HepG2 (cell line): Measurements from ENCODE around the gene CPXM2. TPM values are rescaled to one million over a fixed set of nuclear protein-coding genes. Genes with fewer than 3 reads are reported as not detected.

ENCODE experiments used
- ATAC-seq: fragments of 200-7000 bp; cut with Tn5 transposase; 3 replicates; pipeline ENCODE4 v1.9.1; 2020; ENCODE audit warnings: mild to moderate bottlenecking, moderate library complexity
- BruUV-seq: library from RNA; stranded (reverse); fragments of 400-500 nt; replicated peaks from 2 replicates; lab custom pipeline; 2021; lab: Mats Ljungman, UMichigan
- CTCF ChIA-PET: fragments of 300-600 bp; formaldehyde crosslinking; extraction: SDS; loops from one replicate; lab custom pipeline; 2021; ENCODE audit warnings: low total read pairs, inconsistent platforms, low intra/inter-chr PET ratio; lab: Yijun Ruan, JAX
- POLR2A ChIA-PET: fragments of 350-600 bp; sonication (Branson Sonifier 250); formaldehyde crosslinking; loops from one replicate; lab custom pipeline; 2020; ENCODE audit warnings: antibody characterized with exemption, inconsistent platforms; lab: Yijun Ruan, JAX
- DNase-seq: peaks from one replicate; pipeline ENCODE4 v3.0.0-alpha.2; 2015; ENCODE audit warnings: low spot score
- FAIRE-seq: peaks from 3 replicates; lab custom pipeline; 2011; peaks lifted over from hg19 to GRCh38; lab: Jason Lieb, UNC
- H2AFZ ChIP-seq: one replicate; pipeline ENCODE4 v1.6.1; 2011; ENCODE audit warnings: low read length, inconsistent platforms
- H3K27ac ChIP-seq: fragments of 300-600 bp; 3 replicates; pipeline ENCODE4 v1.8.0; 2011; ENCODE audit warnings: mixed run types, mild to moderate bottlenecking, mixed read lengths, low read length, inconsistent platforms; ENCODE audit not compliant: insufficient read depth; ENCODE audit errors: extremely low read length
- H3K27me3 ChIP-seq, 2 experiments: fragments of 200-600 bp in 1 of 2; 2 replicates in 1 of 2; 3 replicates in 1 of 2; pipeline versions ENCODE4 v1.6.0 to v1.8.0; 2011; ENCODE audit warnings: low read length in 2 of 2, mild to moderate bottlenecking in 2 of 2, moderate library complexity in 2 of 2, inconsistent platforms in 1 of 2; ENCODE audit not compliant: insufficient read depth in 2 of 2, control insufficient read depth in 1 of 2
- H3K36me3 ChIP-seq, 2 experiments: fragments of 200-600 bp in 1 of 2; replicated peaks in 1 of 2; 2 replicates in 1 of 2; 3 replicates in 1 of 2; pipeline versions ENCODE4 v1.5.1 to v1.8.0; 2011; ENCODE audit warnings: low read length in 2 of 2, inconsistent platforms in 1 of 2; ENCODE audit not compliant: insufficient read depth in 2 of 2, control insufficient read depth in 1 of 2
- H3K4me1 ChIP-seq: 2 replicates; pipeline ENCODE4 v1.5.1; 2012; ENCODE audit warnings: low read length, inconsistent platforms; ENCODE audit not compliant: insufficient read depth
- H3K4me2 ChIP-seq: 2 replicates; pipeline ENCODE4 v1.6.0; 2011; ENCODE audit warnings: low read depth, low read length, inconsistent platforms
- H3K4me3 ChIP-seq, 3 experiments: fragments of 200-600 bp in 1 of 3; sonication (generic), shearing (Covaris generic) in 1 of 3; replicated peaks in 1 of 3; 2 replicates each; pipeline ENCODE4 v1.5.1; 2011 to 2016; ENCODE audit warnings: low read length in 3 of 3, inconsistent platforms in 2 of 3, low read depth in 2 of 3, mild to moderate bottlenecking in 2 of 3, control low read depth in 1 of 3, mixed read lengths in 1 of 3; ENCODE audit not compliant: insufficient read depth in 1 of 3
- H3K79me2 ChIP-seq: one replicate; pipeline ENCODE4 v1.6.1; 2011; ENCODE audit warnings: low read length, inconsistent platforms; ENCODE audit not compliant: insufficient read depth
- H3K9ac ChIP-seq: 2 replicates; pipeline ENCODE4 v1.6.0; 2011; ENCODE audit warnings: mild to moderate bottlenecking, low read depth, low read length, inconsistent platforms; ENCODE audit not compliant: insufficient read depth
- H3K9me3 ChIP-seq: 2 replicates; pipeline ENCODE4 v1.5.1; 2012; ENCODE audit warnings: mild to moderate bottlenecking, low read length
- H4K20me1 ChIP-seq: 2 replicates; pipeline ENCODE4 v1.6.0; 2011; ENCODE audit warnings: inconsistent platforms, mild to moderate bottlenecking, low read length, moderate library complexity; ENCODE audit not compliant: insufficient read depth
- FOXA1 ChIP-seq, 2 experiments: fragments of 450-650 bp in 1 of 2; sonication (generic) in 1 of 2; formaldehyde crosslinking in 1 of 2; IDR thresholded peaks; 2 replicates each; pipeline versions ENCODE4 v1.4.0 to v1.6.1; 2016 to 2020; ENCODE audit warnings: missing genetic modification reagents in 1 of 2
- ZBTB39 ChIP-seq: sonication (generic); formaldehyde crosslinking; IDR thresholded peaks from 2 replicates; pipeline ENCODE4 v1.5.0; 2020; ENCODE audit warnings: missing genetic modification reagents
- ZNF674 ChIP-seq: sonication (generic); formaldehyde crosslinking; IDR thresholded peaks from 2 replicates; pipeline ENCODE4 v1.5.0; 2020; ENCODE audit warnings: low read depth, mild to moderate bottlenecking, missing genetic modification reagents
- WGBS: methylation state at CpG from one replicate; pipeline ENCODE4 v1.1.6; 2017; ENCODE audit warnings: low lambda C conversion rate; 5-methylcytosine and 5-hydroxymethylcytosine counted together
- in situ Hi-C: cut with HindIII; loops from 2 replicates; pipeline ENCODE4 v1.10.0; 2017; ENCODE audit warnings: low pct_unique_long_range_greater_than_20kb; ENCODE audit not compliant: extremely low pct_ligation_motif_present
- intact Hi-C: fragments of 100-400 bp; cut with micrococcal nuclease; formaldehyde crosslinking; loops from one replicate; pipeline ENCODE4 v1.10.0; 2022; ENCODE audit not compliant: unreplicated experiment
- polyA plus RNA-seq, 8 experiments: library from polyadenylated mRNA; depleted of rRNA in 3 of 8; stranded (reverse) in 7 of 8; unstranded in 1 of 8; fragments of >200 nt; fragmentation: Illumina TruSeq in 4 of 8; extraction: Trizol in 4 of 8; gene quantifications; 2 replicates each; pipeline versions ENCODE4 v1.2.1 to v1.2.3, GENCODE V29; 2011 to 2016; ENCODE audit warnings: low read depth in 4 of 8, missing spikeins in 1 of 8, mixed read lengths in 1 of 8; ENCODE audit not compliant: insufficient read depth in 1 of 8
- total RNA-seq, 5 experiments: library from RNA; depleted of rRNA; stranded (reverse); fragments of >200 nt; fragmentation: Illumina TruSeq; extraction: Trizol; gene quantifications; 2 replicates each; pipeline ENCODE4 v1.2.3, GENCODE V29; 2016; ENCODE audit warnings: low read depth in 1 of 5
- TF ChIP-seq, protein P1 (sequence below): sonication (generic); formaldehyde crosslinking; IDR thresholded peaks from 2 replicates; pipeline ENCODE4 v1.9.0; 2022; ENCODE audit warnings: missing genetic modification reagents, mild to moderate bottlenecking, borderline replicate concordance

CPXM2 gene
- total and polyA plus RNA-seq, 2 of the 13 experiments (the other 11 are each of a cell fraction or from before 2014, with no cell fraction given) = 0.03 TPM; not detected in 1

DNA sequence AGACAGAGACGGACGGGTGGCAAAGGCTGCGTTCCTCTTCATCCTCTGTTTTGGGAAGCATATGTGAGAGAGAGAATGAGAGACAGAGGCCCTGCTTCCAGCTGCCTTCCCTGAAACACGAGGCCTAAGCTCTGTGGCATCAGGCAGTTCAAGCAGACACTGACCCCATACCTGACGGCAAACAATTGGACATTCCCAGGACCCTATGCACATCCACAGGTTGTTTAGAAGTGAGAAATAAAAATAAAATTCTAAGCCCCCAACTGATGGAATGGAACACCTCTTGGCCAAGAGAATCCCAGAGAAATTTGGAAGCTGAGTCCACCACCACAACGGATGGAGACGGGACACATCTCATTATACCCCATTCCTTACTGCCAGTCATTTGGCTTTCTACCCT, 105.3 kb downstream of the CPXM2 start:
- H3K27ac ChIP-seq = no peak overlapping the region
- TF ChIP-seq, protein P1, sequence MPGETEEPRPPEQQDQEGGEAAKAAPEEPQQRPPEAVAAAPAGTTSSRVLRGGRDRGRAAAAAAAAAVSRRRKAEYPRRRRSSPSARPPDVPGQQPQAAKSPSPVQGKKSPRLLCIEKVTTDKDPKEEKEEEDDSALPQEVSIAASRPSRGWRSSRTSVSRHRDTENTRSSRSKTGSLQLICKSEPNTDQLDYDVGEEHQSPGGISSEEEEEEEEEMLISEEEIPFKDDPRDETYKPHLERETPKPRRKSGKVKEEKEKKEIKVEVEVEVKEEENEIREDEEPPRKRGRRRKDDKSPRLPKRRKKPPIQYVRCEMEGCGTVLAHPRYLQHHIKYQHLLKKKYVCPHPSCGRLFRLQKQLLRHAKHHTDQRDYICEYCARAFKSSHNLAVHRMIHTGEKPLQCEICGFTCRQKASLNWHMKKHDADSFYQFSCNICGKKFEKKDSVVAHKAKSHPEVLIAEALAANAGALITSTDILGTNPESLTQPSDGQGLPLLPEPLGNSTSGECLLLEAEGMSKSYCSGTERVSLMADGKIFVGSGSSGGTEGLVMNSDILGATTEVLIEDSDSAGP (CRISPR knock-in tag) = no peak
- no peak for TF ChIP-seq ZBTB39 (CRISPR knock-in tag)
- no peak for TF ChIP-seq FOXA1 (IDR thresholded peaks at IDR 0.05)
- TF ChIP-seq FOXA1 (CRISPR knock-in tag; IDR thresholded peaks at IDR 0.05) = no peak
- no peak for TF ChIP-seq ZNF674 (CRISPR knock-in tag)
- TF ChIP-seq, all 625 proteins: peak for 0
- no peaks in the 10 kb centered on the region for H3K36me3 ChIP-seq
- peaks cover 2 to 49% of the 10 kb centered on the region in 2 experiments; a peak in 4 of 5 replicates for H3K27me3 ChIP-seq
- ChIA-PET POLR2A (no interaction called here), CTCF (no interaction called here)
- H3K79me2 ChIP-seq = no peaks in the 10 kb centered on the region
- no TSS peak for BruUV-seq
- H3K4me3 ChIP-seq = no peak overlapping the region
- no peak for FAIRE-seq
- no peak for DNase-seq
- H2AFZ ChIP-seq = no peak overlapping the region
- H3K4me2 ChIP-seq = no peak overlapping the region
- ATAC-seq = no peak
- WGBS = 39% methylated on average over 7 of the region's 7 CpGs
- H3K9me3 ChIP-seq = no peaks in the 10 kb centered on the region
- intact Hi-C loops (no loop called here), in situ Hi-C loops (no loop called here)
- H3K9ac ChIP-seq = no peak overlapping the region
- H3K4me1 ChIP-seq = no peaks in the 10 kb centered on the region
- no peaks in the 10 kb centered on the region for H4K20me1 ChIP-seq
